HCT116 (cell line): ENCODE measurements around the gene TCF19.

ENCODE experiments used
- ATF3 ChIP-seq: IDR thresholded peaks from 2 replicates; pipeline ENCODE4 v1.6.1; 2012
- CEBPB ChIP-seq: IDR thresholded peaks from 2 replicates; pipeline ENCODE4 v1.6.1; 2012; ENCODE audit warnings: low read depth
- CTCF ChIP-seq, 3 experiments: fragments of 200-600 bp in 1 of 3; sonication (generic) in 1 of 3; IDR thresholded peaks in 2 of 3; conservative IDR thresholded peaks in 1 of 3; 2 replicates each; pipeline ENCODE4 v1.5.1; 2012 to 2017; ENCODE audit warnings: low read depth in 2 of 3, low read length in 2 of 3, antibody characterized with exemption in 1 of 3, borderline replicate concordance in 1 of 3, control low read depth in 1 of 3, mild to moderate bottlenecking in 1 of 3, mixed read lengths in 1 of 3, mixed run types in 1 of 3, moderate library complexity in 1 of 3; ENCODE audit not compliant: insufficient read depth in 1 of 3
- JUND ChIP-seq: IDR thresholded peaks from 2 replicates; pipeline ENCODE4 v1.6.1; 2012
- MAX ChIP-seq: IDR thresholded peaks from 2 replicates; pipeline ENCODE4 v1.6.1; 2012
- POLR2A ChIP-seq: IDR thresholded peaks from 2 replicates; pipeline ENCODE4 v1.7.0; 2011; ENCODE audit warnings: borderline replicate concordance; ENCODE audit not compliant: insufficient read depth, insufficient read length; ENCODE audit errors: extremely low read depth
- POLR2AphosphoS5 ChIP-seq: IDR thresholded peaks from 2 replicates; pipeline ENCODE4 v1.6.1; 2011; ENCODE audit warnings: mild to moderate bottlenecking, low read depth, low read length, moderate library complexity
- SP1 ChIP-seq: IDR thresholded peaks from 2 replicates; pipeline ENCODE4 v1.6.1; 2012; ENCODE audit warnings: low read depth
- TCF7L2 ChIP-seq: IDR thresholded peaks from 2 replicates; pipeline ENCODE4 v1.7.0; 2011; ENCODE audit warnings: borderline replicate concordance, inconsistent platforms; ENCODE audit not compliant: insufficient read depth, insufficient read length; ENCODE audit errors: extremely low read depth
- YY1 ChIP-seq: IDR thresholded peaks from 2 replicates; pipeline ENCODE4 v1.6.1; 2011; ENCODE audit warnings: low read length, low read depth, moderate library complexity, mild to moderate bottlenecking; ENCODE audit not compliant: insufficient replicate concordance; ENCODE audit errors: extremely low read depth
- ZBTB33 ChIP-seq: IDR thresholded peaks from 2 replicates; pipeline ENCODE4 v1.6.1; 2011; ENCODE audit warnings: mild to moderate bottlenecking, low read length, moderate library complexity; ENCODE audit not compliant: insufficient replicate concordance; ENCODE audit errors: extremely low read depth
- ZNF274 ChIP-seq: fragments of 200-500 bp; sonication (Bioruptor generic); IDR thresholded peaks from 2 replicates; pipeline ENCODE4 v1.6.1; 2014; ENCODE audit warnings: mild to moderate bottlenecking, low read depth, low read length, inconsistent platforms

- TF ChIP-seq CTCF (IDR thresholded peaks at IDR 0.05 in 2 of 3, conservative IDR thresholded peaks at IDR 0.05 in 1 of 3; ENCODE audit: borderline replicate concordance in 1 of 3, insufficient read depth in 1 of 3, low read depth in 2 of 3, low read length in 2 of 3) (no peak), POLR2AphosphoS5 (no peak), YY1 (no peak), POLR2A (no peak), SP1 (no peak), MAX (no peak), JUND (no peak), ATF3 (no peak), ZNF274 (no peak), CEBPB (no peak), TCF7L2 (no peak), ZBTB33 (no peak)
Observed at GRCh38 chr6:31126396-31127175, 31.8 kb upstream of the TCF19 start.
